ENCODE data around the gene MTHFR. TPM values are rescaled to one million over a fixed set of nuclear protein-coding genes. Genes with fewer than 3 reads are reported as not detected.

Gene MTHFR
- total and polyA plus RNA-seq, 2 of the 4 experiments (the other 2 are of a cell fraction) = 7.3 to 7.4 TPM

- Histone ChIP-seq H3K9me3 (ENCODE audit: control insufficient read depth, insufficient read depth, low read length) (no peaks in the 10 kb centered on the region), H4K8ac (ENCODE audit: low read depth in 2 of 2, low read length in 2 of 2) (no peak overlapping the region), H3K4me3 (ENCODE audit: insufficient read depth, low read depth, low read length) (no peak overlapping the region), H4K91ac (ENCODE audit: insufficient read depth, low read depth, low read length) (no peak overlapping the region), H4K5ac (ENCODE audit: low read depth, low read length) (no peak overlapping the region), H3K79me1 (ENCODE audit: low read depth in 1 of 2, low read length in 2 of 2) (peaks cover 0 to 4% of the 10 kb centered on the region in 2 experiments; a peak in 2 of 4 replicates), H2AK5ac (ENCODE audit: low read depth, low read length) (no peak overlapping the region), H2BK20ac (ENCODE audit: low read depth, low read length) (no peak overlapping the region), H3K14ac (replicated peaks; ENCODE audit: low read depth, low read length) (no peak overlapping the region), H3K27me3 (ENCODE audit: control insufficient read depth, insufficient read depth, low read length) (no peaks in the 10 kb centered on the region), H2BK15ac (ENCODE audit: low read depth, low read length) (no peak overlapping the region), H2AFZ (replicated peaks; ENCODE audit: low read length, poor library complexity) (no peak overlapping the region), H2AK9ac (replicated peaks; ENCODE audit: low read depth, low read length, poor library complexity) (no peak overlapping the region), H2BK120ac (ENCODE audit: low read depth, low read length) (no peak overlapping the region), H3K4ac (ENCODE audit: low read depth, low read length) (no peak overlapping the region), H3K9ac (ENCODE audit: low read depth, low read length) (no peak overlapping the region), H3K18ac (ENCODE audit: low read depth, low read length) (no peak overlapping the region), H3K23ac (ENCODE audit: low read depth, low read length) (no peak overlapping the region), H3K4me2 (ENCODE audit: low read depth, low read length) (no peak overlapping the region), H4K20me1 (ENCODE audit: insufficient read depth, low read length) (peaks cover 9% of the 10 kb centered on the region; the same call in 1 of the 2 replicates), H3K9me1 (ENCODE audit: insufficient read depth, low read length) (no peaks in the 10 kb centered on the region), H3K27ac (ENCODE audit: insufficient read depth, low read length) (no peak overlapping the region), H3K56ac (ENCODE audit: extremely low read depth, insufficient read depth, low read length) (no peak overlapping the region), H3K4me1 (ENCODE audit: control insufficient read depth, insufficient read depth, low read length) (no peaks in the 10 kb centered on the region), H2BK5ac (ENCODE audit: low read depth, low read length, poor library complexity, severe bottlenecking) (no peak overlapping the region), H3K36me3 (ENCODE audit: control insufficient read depth, insufficient read depth, low read length) (peaks cover 72% of the 10 kb centered on the region)
- ChIA-PET POLR2A (ENCODE audit: unreplicated experiment) (no interaction called here), CTCF (no interaction called here)
- TF ChIP-seq BHLHE40 (IDR thresholded peaks at IDR 0.05; ENCODE audit: low read depth, low read length) = no peak
- TF ChIP-seq FOS (IDR thresholded peaks at IDR 0.05; ENCODE audit: low read depth, low read length) = no peak
- TF ChIP-seq MAFK (IDR thresholded peaks at IDR 0.05; ENCODE audit: low read depth, low read length) = no peak
- TF ChIP-seq CEBPB (IDR thresholded peaks at IDR 0.05; ENCODE audit: low read depth, low read length) = no peak
- TF ChIP-seq USF2 (IDR thresholded peaks at IDR 0.05; ENCODE audit: low read depth, low read length) = no peak
- TF ChIP-seq NFE2L2 (IDR thresholded peaks at IDR 0.05; ENCODE audit: low read depth, low read length) = no peak
- WGBS, 2 experiments (ENCODE audit: extremely low coverage in 2 of 2, insufficient read length in 1 of 2) = 95% methylated on average over 13 of the region's 13 CpGs; no CpG with 5 or more reads in 1 of the 2 experiments
- in situ Hi-C loops (cut with MboI; ENCODE audit: low sequenced_read_pairs) = no loop called here
- intact Hi-C loops (cut with micrococcal nuclease) = no loop called here
- BruUV-seq (replicated peaks) = no TSS peak
- no peak for ATAC-seq (ENCODE audit: low read depth)
- DNase-seq = no peak
- dilution Hi-C loops (cut with HindIII; ENCODE audit: low sequenced_read_pairs, unreplicated experiment) = no loop called here
Observed at GRCh38 chr1:11833900-11834299, 28.1 kb upstream of the MTHFR start.
